ENCODE data around the gene PLXNA1. TPM values are rescaled to one million over a fixed set of nuclear protein-coding genes. Genes with fewer than 3 reads are reported as not detected.

The PLXNA1 gene
- total and polyA plus RNA-seq, 8 donors: 6.4 to 20.0 (median 8.5) TPM

DNA sequence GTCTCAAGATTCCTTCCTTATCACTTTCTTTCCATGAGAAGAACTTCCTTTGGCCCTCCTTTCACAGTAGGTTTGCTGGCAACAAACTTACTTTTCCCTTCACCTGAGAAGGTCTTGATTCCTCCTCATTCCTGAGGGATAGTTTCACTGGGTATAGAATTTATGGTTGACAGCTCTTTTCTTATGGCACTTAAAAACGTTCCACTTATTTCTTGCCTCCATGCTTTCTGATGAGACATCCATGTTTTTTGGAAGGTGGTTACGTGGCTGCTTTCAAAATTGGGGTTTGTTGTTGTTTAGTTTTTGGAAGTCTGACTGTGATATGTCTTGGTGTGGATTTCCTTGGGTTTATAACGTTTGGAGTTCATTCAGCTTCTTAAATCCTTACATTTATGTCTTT lies 8.2 kb upstream of the PLXNA1 start:
- DNase-seq (no peak), ATAC-seq (no peak), FAIRE-seq (no peak)
- Histone ChIP-seq H3K36me3 (no peaks in the 10 kb centered on the region), H3K9me3 (no peaks in the 10 kb centered on the region), H3K4me3 (no peak overlapping the region), H3K4me1 (no peaks in the 10 kb centered on the region), H3K27ac (no peak overlapping the region), H3K27me3 (no peaks in the 10 kb centered on the region)
- intact Hi-C loops (cut with DNase I): loop anchor here in 1 of 3 donors (10.0 kb wide), 1 partner anchor 480 kb away; no protein-coding TSS in a partner anchor
- 50 to 61% methylated on average over 3 of the region's 3 CpGs for WGBS, 2 donors
- TF ChIP-seq, protein P1, sequence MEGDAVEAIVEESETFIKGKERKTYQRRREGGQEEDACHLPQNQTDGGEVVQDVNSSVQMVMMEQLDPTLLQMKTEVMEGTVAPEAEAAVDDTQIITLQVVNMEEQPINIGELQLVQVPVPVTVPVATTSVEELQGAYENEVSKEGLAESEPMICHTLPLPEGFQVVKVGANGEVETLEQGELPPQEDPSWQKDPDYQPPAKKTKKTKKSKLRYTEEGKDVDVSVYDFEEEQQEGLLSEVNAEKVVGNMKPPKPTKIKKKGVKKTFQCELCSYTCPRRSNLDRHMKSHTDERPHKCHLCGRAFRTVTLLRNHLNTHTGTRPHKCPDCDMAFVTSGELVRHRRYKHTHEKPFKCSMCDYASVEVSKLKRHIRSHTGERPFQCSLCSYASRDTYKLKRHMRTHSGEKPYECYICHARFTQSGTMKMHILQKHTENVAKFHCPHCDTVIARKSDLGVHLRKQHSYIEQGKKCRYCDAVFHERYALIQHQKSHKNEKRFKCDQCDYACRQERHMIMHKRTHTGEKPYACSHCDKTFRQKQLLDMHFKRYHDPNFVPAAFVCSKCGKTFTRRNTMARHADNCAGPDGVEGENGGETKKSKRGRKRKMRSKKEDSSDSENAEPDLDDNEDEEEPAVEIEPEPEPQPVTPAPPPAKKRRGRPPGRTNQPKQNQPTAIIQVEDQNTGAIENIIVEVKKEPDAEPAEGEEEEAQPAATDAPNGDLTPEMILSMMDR (IDR thresholded peaks at IDR 0.05): no peak

DNA sequence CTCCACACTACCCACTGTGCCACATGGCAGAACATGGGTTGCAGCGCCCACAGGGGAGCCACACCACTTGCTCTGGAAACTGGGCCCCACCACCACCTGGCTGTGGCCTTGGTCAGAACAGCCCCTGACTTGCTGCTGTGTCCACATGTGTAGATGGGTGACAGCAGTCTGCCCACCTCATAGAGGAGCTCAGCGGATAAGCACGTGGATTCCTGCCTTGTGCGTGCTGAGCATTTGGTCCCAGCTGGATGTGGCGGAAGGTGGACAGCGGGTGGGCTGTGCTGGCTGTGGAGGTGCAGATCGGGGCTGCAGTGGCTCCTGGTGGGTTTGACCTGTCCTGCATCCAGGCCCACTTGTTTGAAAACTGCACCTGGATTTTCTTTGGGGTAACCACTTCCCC lies 6.0 kb upstream of the PLXNA1 start:
- Histone ChIP-seq H3K27me3 (no peaks in the 10 kb centered on the region), H3K36me3 (no peaks in the 10 kb centered on the region), H3K27ac (no peak overlapping the region), H3K9me3 (no peaks in the 10 kb centered on the region), H3K4me1 (peaks cover 0 to under 1% (median 0%) of the 10 kb centered on the region in 3 donors), H3K4me3 (no peak overlapping the region)
- WGBS, 2 donors: 91 to 92% methylated on average over 7 of the region's 7 CpGs
- no peak for FAIRE-seq
- DNase-seq: peak in 1 of 6 donors; percentile 38
- TF ChIP-seq, protein P1 (IDR thresholded peaks at IDR 0.05): no peak
- intact Hi-C loops (cut with DNase I): loop anchor here in 1 of 3 donors (10.0 kb wide), 1 partner anchor 478 kb away; no protein-coding TSS in a partner anchor
- no peak for ATAC-seq

DNA sequence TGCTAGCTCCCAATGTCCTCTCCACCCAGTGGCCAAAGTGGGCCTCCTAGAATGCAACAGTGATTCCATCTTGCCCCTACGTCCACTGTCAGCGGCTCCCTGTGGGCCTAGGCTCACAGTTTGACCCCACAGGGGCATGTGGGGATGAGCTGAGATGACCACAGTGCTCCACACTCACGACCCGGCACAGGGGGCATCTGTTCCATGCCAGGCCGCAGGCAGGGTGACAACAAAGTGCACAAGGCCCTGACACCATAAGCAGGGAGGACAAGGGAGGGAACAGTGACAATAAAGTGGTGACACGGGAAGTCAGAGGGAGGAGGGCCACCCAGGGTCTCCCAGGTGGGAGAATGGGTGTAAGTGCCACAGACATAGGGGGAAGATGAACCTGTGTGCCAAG lies 5.1 kb upstream of the PLXNA1 start:
- 67 to 90% methylated on average over 6 of the region's 6 CpGs for WGBS, 2 donors
- no peaks in the 10 kb centered on the region for H3K9me3 ChIP-seq
- TF ChIP-seq, protein P1 (IDR thresholded peaks at IDR 0.05): no peak
- ATAC-seq: no peak
- no peak overlapping the region for H3K27ac ChIP-seq
- H3K4me3 ChIP-seq: no peak overlapping the region
- intact Hi-C loops (cut with DNase I): loop anchor here in 1 of 3 donors (10.0 kb wide), 1 partner anchor 477 kb away; no protein-coding TSS in a partner anchor
- no peaks in the 10 kb centered on the region for H3K27me3 ChIP-seq
- H3K4me1 ChIP-seq: peaks cover 0 to 4% (median 0%) of the 10 kb centered on the region in 3 donors
- no peak for FAIRE-seq
- H3K36me3 ChIP-seq: no peaks in the 10 kb centered on the region
- peak in 1 of 6 donors; percentile 26 for DNase-seq

DNA sequence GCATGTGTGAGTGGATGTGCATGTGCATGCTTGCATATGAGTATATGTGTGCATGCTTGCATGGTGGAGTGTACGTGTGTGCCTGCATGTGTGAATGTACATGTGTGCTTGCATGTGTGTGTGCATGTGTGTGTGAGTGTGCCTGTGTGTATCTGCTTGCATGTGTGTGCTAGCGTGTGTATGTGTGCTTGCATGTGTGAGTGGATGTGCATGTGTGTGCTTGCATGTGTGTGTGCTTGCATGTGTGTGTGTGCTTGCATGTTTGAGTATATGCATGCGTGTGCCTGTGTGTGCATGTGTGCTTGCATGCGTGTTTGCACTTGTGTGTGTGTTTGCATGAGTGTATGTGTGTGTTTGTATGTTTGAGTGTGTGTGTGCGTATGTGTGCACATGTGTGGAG lies 4.6 kb upstream of the PLXNA1 start:
- H3K27me3 ChIP-seq: no peaks in the 10 kb centered on the region
- no peak overlapping the region for H3K27ac ChIP-seq
- intact Hi-C loops (cut with DNase I): loop anchor here in 1 of 3 donors (10.0 kb wide), 1 partner anchor 477 kb away; no protein-coding TSS in a partner anchor
- no peaks in the 10 kb centered on the region for H3K36me3 ChIP-seq
- DNase-seq: no peak
- TF ChIP-seq, protein P1 (IDR thresholded peaks at IDR 0.05): no peak
- H3K4me1 ChIP-seq: peaks cover 0 to 4% (median 0%) of the 10 kb centered on the region in 3 donors
- WGBS, 2 donors: 74 to 86% methylated on average over 5 of the region's 5 CpGs
- no peaks in the 10 kb centered on the region for H3K9me3 ChIP-seq
- H3K4me3 ChIP-seq: no peak overlapping the region
- ATAC-seq: no peak
- FAIRE-seq: no peak

DNA sequence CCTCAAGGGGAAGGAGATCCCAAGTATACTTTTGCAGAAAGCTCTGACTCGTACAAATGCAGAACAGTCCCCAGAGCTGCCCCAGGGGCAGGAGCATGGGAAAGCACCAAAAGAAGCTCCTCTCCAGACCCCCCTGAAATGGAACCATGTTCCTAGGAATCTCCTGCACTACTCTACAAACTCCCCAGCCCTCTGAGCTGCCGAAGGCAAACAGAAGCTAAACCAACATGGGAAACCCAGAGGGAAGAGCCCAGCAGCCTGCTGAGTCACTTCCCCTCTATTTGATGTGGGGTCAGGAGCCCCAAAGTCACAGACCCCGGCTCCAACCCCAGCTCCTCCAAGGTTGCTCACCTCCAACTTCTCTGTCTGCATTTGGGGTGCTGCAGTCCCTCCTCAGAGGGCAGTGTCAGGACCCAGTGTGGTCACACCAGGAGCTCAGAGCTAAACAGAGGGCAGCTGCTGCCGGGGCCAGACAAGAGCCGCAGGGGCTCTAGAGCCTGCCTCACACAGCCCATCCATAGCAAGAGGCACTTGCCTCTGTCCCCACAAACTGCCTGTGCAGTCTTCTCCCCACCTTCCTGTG lies 3.8 kb upstream of the PLXNA1 start:
- peaks cover 0 to 4% (median under 1%) of the 10 kb centered on the region in 3 donors for H3K4me1 ChIP-seq
- TF ChIP-seq, protein P1 (IDR thresholded peaks at IDR 0.05): no peak
- H3K4me3 ChIP-seq: no peak overlapping the region
- H3K27ac ChIP-seq: no peak overlapping the region
- no peak for ATAC-seq
- no peaks in the 10 kb centered on the region for H3K27me3 ChIP-seq
- FAIRE-seq: no peak
- DNase-seq: peak in 1 of 6 donors; percentile 32
- 42 to 54% methylated on average over 5 of the region's 5 CpGs for WGBS, 2 donors
- intact Hi-C loops (cut with DNase I): loop anchor here in 1 of 3 donors (10.0 kb wide), 1 partner anchor 476 kb away; no protein-coding TSS in a partner anchor
- H3K9me3 ChIP-seq: no peaks in the 10 kb centered on the region
- H3K36me3 ChIP-seq: no peaks in the 10 kb centered on the region
